Stimulated activated naive CD8-positive, alpha-beta T cell treated with anti-CD3 and anti-CD28 coated beads, Interleukin-15, Interleukin-2, amounts not matched to agents 100 ng/mL and 50 ng/mL, for 24 hours (primary cell): ENCODE results near the gene HAPLN3.
"Not testable (repeated sequence)": the region's sequence is repeated elsewhere in the genome, so short reads cannot be mapped to it uniquely, and the experiment has no call there.

Source experiments
- H3K27ac Mint-ChIP-seq: one replicate; pipeline ENCODE4 v1.8.0; 2021; ENCODE audit warnings: mild to moderate bottlenecking, mixed read lengths
- H3K27me3 Mint-ChIP-seq: one replicate; pipeline ENCODE4 v1.8.0; 2021; ENCODE audit warnings: mixed read lengths
- H3K36me3 Mint-ChIP-seq: one replicate; pipeline ENCODE4 v1.8.0; 2021; ENCODE audit warnings: low read depth, mixed read lengths
- H3K4me1 Mint-ChIP-seq: one replicate; pipeline ENCODE4 v1.8.0; 2021; ENCODE audit warnings: low read depth, mixed read lengths
- H3K4me3 Mint-ChIP-seq: one replicate; pipeline ENCODE4 v1.8.0; 2021; ENCODE audit warnings: mild to moderate bottlenecking, mixed read lengths
- H3K9me3 Mint-ChIP-seq: one replicate; pipeline ENCODE4 v1.8.0; 2021; ENCODE audit warnings: mixed read lengths

The HAPLN3 gene

GRCh38 chr15:88894819-88895767 is at the start of gene HAPLN3:
TSS of gene HAPLN3 (minus strand) at chr15:88895544. CDS start at chr15:88887298, 8,246 bp downstream.
- H3K27ac Mint-ChIP-seq: peak within 1 kb of the TSS; percentile 84
- no peaks in the 10 kb centered on the region for H3K27me3 Mint-ChIP-seq
- H3K4me3 Mint-ChIP-seq: peak within 1 kb of the TSS; percentile 86
- peaks cover 36% of the 10 kb centered on the region for H3K4me1 Mint-ChIP-seq
- peaks cover 5% of the 10 kb centered on the region for H3K36me3 Mint-ChIP-seq
- H3K9me3 Mint-ChIP-seq: no peaks in the 10 kb centered on the region

GRCh38 chr15:88940110-88940675 is 44.8 kb upstream of the HAPLN3 start:
- no peak overlapping the region for H3K27ac Mint-ChIP-seq
- H3K4me1 Mint-ChIP-seq: no peaks in the 10 kb centered on the region
- no peaks in the 10 kb centered on the region for H3K36me3 Mint-ChIP-seq
- no peaks in the 10 kb centered on the region for H3K9me3 Mint-ChIP-seq
- no peak overlapping the region for H3K4me3 Mint-ChIP-seq
- H3K27me3 Mint-ChIP-seq: peaks cover 4% of the 10 kb centered on the region

GRCh38 chr15:88939486-88939806 is 44.1 kb upstream of the HAPLN3 start:
- Mint-ChIP-seq H3K4me1 (no peaks in the 10 kb centered on the region), H3K27ac (no peak overlapping the region)

GRCh38 chr15:88938802-88939485 is 43.6 kb upstream of the HAPLN3 start:
- Mint-ChIP-seq H3K36me3 (no peaks in the 10 kb centered on the region), H3K27me3 (peaks cover 4% of the 10 kb centered on the region), H3K4me3 (no peak overlapping the region), H3K27ac (no peak overlapping the region), H3K4me1 (no peaks in the 10 kb centered on the region), H3K9me3 (peaks cover 3% of the 10 kb centered on the region)

More at GRCh38 chr15:88939486-88939806, 44.1 kb upstream of the HAPLN3 start:
- H3K36me3 Mint-ChIP-seq: no peaks in the 10 kb centered on the region
- H3K9me3 Mint-ChIP-seq: peaks cover 3% of the 10 kb centered on the region
- no peak overlapping the region for H3K4me3 Mint-ChIP-seq
- H3K27me3 Mint-ChIP-seq: peaks cover 4% of the 10 kb centered on the region

GRCh38 chr15:88934449-88934848 is 39.1 kb upstream of the HAPLN3 start:
- peaks cover 11% of the 10 kb centered on the region for H3K27me3 Mint-ChIP-seq
- H3K4me1 Mint-ChIP-seq, H3K36me3 Mint-ChIP-seq, H3K27ac Mint-ChIP-seq, H3K4me3 Mint-ChIP-seq, H3K9me3 Mint-ChIP-seq: not testable (repeated sequence)

- H3K9me3 Mint-ChIP-seq: peaks cover 3% of the 10 kb centered on the region
- no peaks in the 10 kb centered on the region for H3K4me1 Mint-ChIP-seq
- peaks cover 16% of the 10 kb centered on the region for H3K27me3 Mint-ChIP-seq
- H3K27ac Mint-ChIP-seq: no peak overlapping the region
- no peak overlapping the region for H3K4me3 Mint-ChIP-seq
- H3K36me3 Mint-ChIP-seq: no peaks in the 10 kb centered on the region
These were observed 37.6 kb upstream of the HAPLN3 start for GRCh38 chr15:88932875-88933330.

GRCh38 chr15:88932271-88932874 is 37.0 kb upstream of the HAPLN3 start:
- no peaks in the 10 kb centered on the region for H3K4me1 Mint-ChIP-seq
- peaks cover 3% of the 10 kb centered on the region for H3K9me3 Mint-ChIP-seq
- H3K27ac Mint-ChIP-seq: no peak overlapping the region
- H3K36me3 Mint-ChIP-seq: no peaks in the 10 kb centered on the region
- H3K27me3 Mint-ChIP-seq: peaks cover 16% of the 10 kb centered on the region
- H3K4me3 Mint-ChIP-seq: no peak overlapping the region

GRCh38 chr15:88930579-88930978 is 35.2 kb upstream of the HAPLN3 start:
- peaks cover 3% of the 10 kb centered on the region for H3K9me3 Mint-ChIP-seq
- peaks cover 12% of the 10 kb centered on the region for H3K27me3 Mint-ChIP-seq
- no peak overlapping the region for H3K27ac Mint-ChIP-seq
- H3K4me1 Mint-ChIP-seq: no peaks in the 10 kb centered on the region
- no peak overlapping the region for H3K4me3 Mint-ChIP-seq
- no peaks in the 10 kb centered on the region for H3K36me3 Mint-ChIP-seq

GRCh38 chr15:88929358-88930098 is 34.2 kb upstream of the HAPLN3 start:
- peaks cover 12% of the 10 kb centered on the region for H3K27me3 Mint-ChIP-seq
- not testable (repeated sequence) for H3K4me3 Mint-ChIP-seq, H3K36me3 Mint-ChIP-seq, H3K4me1 Mint-ChIP-seq, H3K9me3 Mint-ChIP-seq, H3K27ac Mint-ChIP-seq

- H3K36me3 Mint-ChIP-seq, H3K9me3 Mint-ChIP-seq, H3K27ac Mint-ChIP-seq, H3K4me3 Mint-ChIP-seq, H3K4me1 Mint-ChIP-seq: not testable (repeated sequence)
- H3K27me3 Mint-ChIP-seq: peaks cover 12% of the 10 kb centered on the region
These were observed 32.8 kb upstream of the HAPLN3 start for GRCh38 chr15:88928192-88928591.

GRCh38 chr15:88925648-88926047 is 30.3 kb upstream of the HAPLN3 start:
- H3K36me3 Mint-ChIP-seq, H3K27me3 Mint-ChIP-seq, H3K27ac Mint-ChIP-seq, H3K4me1 Mint-ChIP-seq, H3K9me3 Mint-ChIP-seq, H3K4me3 Mint-ChIP-seq: not testable (repeated sequence)

- not testable (repeated sequence) for H3K36me3 Mint-ChIP-seq, H3K27me3 Mint-ChIP-seq, H3K4me3 Mint-ChIP-seq, H3K27ac Mint-ChIP-seq, H3K9me3 Mint-ChIP-seq
- peaks cover 24% of the 10 kb centered on the region for H3K4me1 Mint-ChIP-seq
These were observed 25.6 kb upstream of the HAPLN3 start for GRCh38 chr15:88920892-88921435.

GRCh38 chr15:88920186-88920891 is 25.0 kb upstream of the HAPLN3 start:
- peaks cover 8% of the 10 kb centered on the region for H3K27me3 Mint-ChIP-seq
- H3K4me1 Mint-ChIP-seq: peaks cover 24% of the 10 kb centered on the region
- H3K36me3 Mint-ChIP-seq: no peaks in the 10 kb centered on the region
- H3K4me3 Mint-ChIP-seq: no peak overlapping the region
- H3K9me3 Mint-ChIP-seq: no peaks in the 10 kb centered on the region
- H3K27ac Mint-ChIP-seq: no peak overlapping the region

- Mint-ChIP-seq H3K9me3 (no peaks in the 10 kb centered on the region), H3K36me3 (no peaks in the 10 kb centered on the region), H3K4me3 (peak overlapping the region; percentile 8), H3K27me3 (peaks cover 8% of the 10 kb centered on the region), H3K4me1 (peaks cover 24% of the 10 kb centered on the region), H3K27ac (peak overlapping the region; percentile 75)
These were observed 23.4 kb upstream of the HAPLN3 start for GRCh38 chr15:88918738-88919137.
